DLD1 (cell line): ENCODE results near the gene CENPA.
"Not testable (repeated sequence)": the region's sequence is repeated elsewhere in the genome, so short reads cannot be mapped to it uniquely, and the experiment has no call there.

Experiments
- in situ Hi-C: cut with HindIII; loops from 2 replicates; pipeline ENCODE4 v1.10.0; 2017; ENCODE audit warnings: low sequenced_read_pairs

Gene CENPA

GRCh38 chr2:26786207-26787028 is 562 bp downstream of the CENPA start:
- in situ Hi-C loops: no loop called here

GRCh38 chr2:26792720-26793119 is 6.9 kb downstream of the CENPA start:
- in situ Hi-C loops: no loop called here

- in situ Hi-C loops: no loop called here
Measured at GRCh38 chr2:26793518-26793917, 7.7 kb downstream of the CENPA start.

GRCh38 chr2:26795135-26795534 is 9.3 kb downstream of the CENPA start:
- in situ Hi-C loops: not testable (repeated sequence)

- in situ Hi-C loops: no loop called here
Measured at GRCh38 chr2:26801328-26801727, 15.5 kb downstream of the CENPA start.

- in situ Hi-C loops: no loop called here
Measured at GRCh38 chr2:26801796-26802195, 15.9 kb downstream of the CENPA start.

GRCh38 chr2:26805241-26805676 is 19.4 kb downstream of the CENPA start:
- in situ Hi-C loops: no loop called here

GRCh38 chr2:26807788-26808460 is 22.1 kb downstream of the CENPA start:
- in situ Hi-C loops: no loop called here

- in situ Hi-C loops: no loop called here
Measured at GRCh38 chr2:26809211-26809610, 23.4 kb downstream of the CENPA start.

- in situ Hi-C loops: no loop called here
Measured at GRCh38 chr2:26809876-26810577, 24.2 kb downstream of the CENPA start.

- in situ Hi-C loops: no loop called here
Measured at GRCh38 chr2:26811261-26811660, 25.4 kb downstream of the CENPA start.

- in situ Hi-C loops: no loop called here
Measured at GRCh38 chr2:26811791-26812694, 26.2 kb downstream of the CENPA start.

GRCh38 chr2:26812731-26813130 is 26.9 kb downstream of the CENPA start:
- in situ Hi-C loops: no loop called here

GRCh38 chr2:26814072-26814765 is 28.4 kb downstream of the CENPA start:
- in situ Hi-C loops: not testable (repeated sequence)

- in situ Hi-C loops: no loop called here
Measured at GRCh38 chr2:26816893-26817292, 31.0 kb downstream of the CENPA start.

GRCh38 chr2:26818255-26818654 is 32.4 kb downstream of the CENPA start:
- in situ Hi-C loops: no loop called here

- in situ Hi-C loops: no loop called here
Measured at GRCh38 chr2:26818972-26819371, 33.1 kb downstream of the CENPA start.

GRCh38 chr2:26820932-26821331 is 35.1 kb downstream of the CENPA start:
- in situ Hi-C loops: no loop called here

- in situ Hi-C loops: no loop called here
Measured at GRCh38 chr2:26822877-26823276, 37.0 kb downstream of the CENPA start.
